Activated T-helper 1 cell treated with anti-CD3 and anti-CD28 coated beads, Interleukin-12 subunit alpha, Interleukin-12 subunit beta, Interleukin-2, Interleukin-4 antibody, amounts not matched to agents 30 ng/mL and 10 ng/mL and 1 ng/mL, durations not matched to agents 14 hours and 24 hours and 36 hours (primary cell): ENCODE data around the gene TET3. TPM values are rescaled to one million over a fixed set of nuclear protein-coding genes. Genes with fewer than 3 reads are reported as not detected.
"Not testable (repeated sequence)": the region's sequence is repeated elsewhere in the genome, so short reads cannot be mapped to it uniquely, and the experiment has no call there.

ENCODE experiments used
- DNase-seq: peaks from one replicate; pipeline ENCODE4 v3.0.0; 2021; ENCODE audit warnings: low spot score
- H3K27ac Mint-ChIP-seq: one replicate; pipeline ENCODE4 v1.8.0; 2021; ENCODE audit warnings: mild to moderate bottlenecking, mixed read lengths
- H3K27me3 Mint-ChIP-seq: one replicate; pipeline ENCODE4 v1.8.0; 2022; ENCODE audit warnings: mild to moderate bottlenecking, moderate library complexity, mixed read lengths; ENCODE audit not compliant: insufficient read depth
- H3K36me3 Mint-ChIP-seq: one replicate; pipeline ENCODE4 v1.8.0; 2021; ENCODE audit warnings: low read depth, mixed read lengths
- H3K4me1 Mint-ChIP-seq: one replicate; pipeline ENCODE4 v1.8.0; 2021; ENCODE audit warnings: low read depth, mixed read lengths
- H3K4me3 Mint-ChIP-seq: one replicate; pipeline ENCODE4 v1.8.0; 2021; ENCODE audit warnings: mild to moderate bottlenecking, moderate library complexity, mixed read lengths
- H3K9me3 Mint-ChIP-seq: one replicate; pipeline ENCODE4 v1.8.0; 2021; ENCODE audit warnings: mixed read lengths
- intact Hi-C: fragments of 100-400 bp; cut with micrococcal nuclease; formaldehyde crosslinking; loops from one replicate; pipeline ENCODE4 v1.15.1; 2024
- total RNA-seq: library from RNA; stranded (reverse); gene quantifications from 2 replicates; pipeline ENCODE4 v1.2.3, GENCODE V29; 2022

Gene TET3
- total RNA-seq: 19.2 and 20.5 TPM in 2 replicates

DNA sequence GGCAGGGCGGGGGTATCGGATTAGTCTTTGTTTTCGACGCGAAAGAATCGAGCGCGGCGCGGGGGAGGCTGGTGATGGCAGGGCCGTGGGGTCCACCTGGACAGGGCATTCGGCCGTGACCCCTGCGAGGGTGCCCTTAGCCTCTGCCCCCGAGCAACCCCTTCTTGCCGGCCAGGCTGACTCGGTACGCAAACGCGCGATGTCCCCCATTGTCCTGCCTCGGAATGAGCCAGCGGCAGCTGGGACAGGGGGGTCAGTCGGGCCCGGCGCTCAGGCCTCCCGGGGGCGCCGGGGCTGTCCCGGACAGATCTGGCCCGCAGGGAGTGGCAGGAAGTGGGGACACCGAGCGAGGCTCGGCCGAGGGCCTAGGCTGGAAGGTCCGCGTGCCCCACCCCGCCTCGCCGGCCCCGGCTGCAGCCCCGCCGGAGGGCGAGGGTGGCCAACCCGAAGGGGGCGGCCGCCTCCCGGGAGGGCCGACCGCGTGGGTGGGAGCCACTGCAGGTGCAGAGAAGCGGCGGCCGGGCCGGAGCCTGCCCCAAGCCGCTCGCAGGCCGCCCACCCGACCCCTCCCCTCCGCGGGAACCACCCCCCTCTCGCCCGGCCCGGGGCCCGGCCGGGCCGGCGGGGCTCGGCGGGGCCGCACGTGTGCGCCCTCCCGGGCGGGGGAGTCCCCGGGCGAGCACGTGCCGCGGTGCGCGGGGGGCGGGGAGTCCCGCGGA, at the start of gene TET3:
Gene TET3 (plus strand): TSS at position 708 of the 719 bp plus-strand sequence. CDS start 1,494 bp downstream, outside the sequence.
- intact Hi-C loops: loop anchor here (2.0 to 10.0 kb wide), 2 partner anchors 14 to 470 kb away; partner anchors contain the start of genes INO80B and WBP1
- Mint-ChIP-seq H3K27me3 (peaks cover 29% of the 10 kb centered on the region), H3K27ac (peak within 1 kb of the TSS; percentile 91), H3K4me3 (peak within 1 kb of the TSS; percentile 81), H3K4me1 (peaks cover 83% of the 10 kb centered on the region), H3K9me3 (no peaks in the 10 kb centered on the region), H3K36me3 (peaks cover 19% of the 10 kb centered on the region)
- no peak for DNase-seq

DNA sequence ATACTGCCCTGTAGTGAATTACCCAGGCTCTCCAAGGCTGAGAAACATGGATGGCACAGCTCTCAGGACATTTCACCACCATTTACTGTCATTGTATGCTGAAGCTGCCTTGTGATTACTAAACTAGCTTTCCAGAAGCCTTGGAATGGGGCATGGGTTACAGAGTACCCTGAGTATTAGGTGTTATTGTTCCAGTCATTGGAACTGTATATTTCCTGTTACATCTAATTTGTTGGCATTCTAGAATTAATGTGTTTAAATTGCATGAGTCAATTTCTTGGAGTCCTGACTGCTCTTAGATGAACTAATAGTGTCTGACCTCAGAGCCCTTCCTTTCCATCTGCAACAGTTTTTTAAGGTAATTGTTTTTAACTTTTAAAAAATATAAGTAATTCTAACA, 49.1 kb upstream of the TET3 start:
- intact Hi-C loops: no loop called here
- Mint-ChIP-seq H3K9me3 (no peaks in the 10 kb centered on the region), H3K4me3 (no peak overlapping the region), H3K4me1 (peaks cover 72% of the 10 kb centered on the region), H3K27ac (no peak overlapping the region), H3K36me3 (peaks cover 46% of the 10 kb centered on the region), H3K27me3 (no peaks in the 10 kb centered on the region)
- DNase-seq: no peak

- Mint-ChIP-seq H3K4me1 (peaks cover 69% of the 10 kb centered on the region), H3K4me3 (no peak overlapping the region), H3K27ac (no peak overlapping the region), H3K27me3 (no peaks in the 10 kb centered on the region), H3K36me3 (peaks cover 49% of the 10 kb centered on the region), H3K9me3 (no peaks in the 10 kb centered on the region)
- intact Hi-C loops: no loop called here
- DNase-seq: no peak
Observed at GRCh38 chr2:73937103-73937885, 47.4 kb upstream of the TET3 start.

DNA sequence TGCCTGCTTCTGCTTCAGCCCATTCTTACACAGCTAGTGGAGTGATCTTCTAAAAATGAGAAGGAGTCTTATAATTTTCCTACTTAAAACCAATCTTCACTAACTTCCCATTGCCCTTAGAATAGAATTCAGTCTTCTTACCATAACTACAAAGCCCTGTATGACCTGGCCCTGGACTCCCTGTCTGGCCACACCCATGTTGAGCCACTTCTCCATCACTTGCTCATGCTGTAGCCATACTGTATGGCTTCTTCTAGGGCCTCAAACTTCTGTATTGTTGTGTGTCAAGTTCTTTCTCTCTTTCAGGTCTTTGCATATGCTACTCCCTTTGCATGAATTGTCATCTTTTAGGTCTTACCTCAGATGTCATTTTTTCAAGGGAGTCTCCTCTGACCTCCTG, 46.8 kb upstream of the TET3 start:
- Mint-ChIP-seq H3K36me3 (peaks cover 53% of the 10 kb centered on the region), H3K4me3 (no peak overlapping the region), H3K27me3 (no peaks in the 10 kb centered on the region), H3K27ac (no peak overlapping the region), H3K9me3 (no peaks in the 10 kb centered on the region), H3K4me1 (peaks cover 69% of the 10 kb centered on the region)
- intact Hi-C loops: loop anchor here (2.0 kb wide), 1 partner anchor 27 kb away; no protein-coding TSS in a partner anchor
- DNase-seq: no peak

- no peak overlapping the region for H3K4me3 Mint-ChIP-seq
- H3K9me3 Mint-ChIP-seq: no peaks in the 10 kb centered on the region
- intact Hi-C loops: loop anchor here (2.0 kb wide), 1 partner anchor 26 kb away; no protein-coding TSS in a partner anchor
- peaks cover 53% of the 10 kb centered on the region for H3K36me3 Mint-ChIP-seq
- H3K27ac Mint-ChIP-seq: no peak overlapping the region
- DNase-seq: no peak
- H3K4me1 Mint-ChIP-seq: peaks cover 63% of the 10 kb centered on the region
- H3K27me3 Mint-ChIP-seq: no peaks in the 10 kb centered on the region
Observed at GRCh38 chr2:73938718-73939352, 45.9 kb upstream of the TET3 start.

- H3K9me3 Mint-ChIP-seq: no peaks in the 10 kb centered on the region
- H3K4me1 Mint-ChIP-seq: peaks cover 68% of the 10 kb centered on the region
- no peak overlapping the region for H3K4me3 Mint-ChIP-seq
- DNase-seq: no peak
- H3K27ac Mint-ChIP-seq: no peak overlapping the region
- H3K27me3 Mint-ChIP-seq: no peaks in the 10 kb centered on the region
- intact Hi-C loops: loop anchor here (2.0 kb wide), 1 partner anchor 25 kb away; no protein-coding TSS in a partner anchor
- peaks cover 54% of the 10 kb centered on the region for H3K36me3 Mint-ChIP-seq
Observed at GRCh38 chr2:73939419-73939818, 45.3 kb upstream of the TET3 start.

- H3K9me3 Mint-ChIP-seq, DNase-seq, H3K27ac Mint-ChIP-seq, H3K4me3 Mint-ChIP-seq, intact Hi-C loops, H3K27me3 Mint-ChIP-seq: not testable (repeated sequence)
- peaks cover 74% of the 10 kb centered on the region for H3K4me1 Mint-ChIP-seq
- peaks cover 59% of the 10 kb centered on the region for H3K36me3 Mint-ChIP-seq
Observed at GRCh38 chr2:73940066-73940465, 44.6 kb upstream of the TET3 start.

GRCh38 chr2:73942664-73943063, 42.0 kb upstream of the TET3 start:
- Mint-ChIP-seq H3K9me3 (no peaks in the 10 kb centered on the region), H3K36me3 (peaks cover 53% of the 10 kb centered on the region), H3K4me1 (peaks cover 73% of the 10 kb centered on the region), H3K27ac (no peak overlapping the region), H3K4me3 (no peak overlapping the region), H3K27me3 (no peaks in the 10 kb centered on the region)
- no peak for DNase-seq
- intact Hi-C loops: no loop called here

DNA sequence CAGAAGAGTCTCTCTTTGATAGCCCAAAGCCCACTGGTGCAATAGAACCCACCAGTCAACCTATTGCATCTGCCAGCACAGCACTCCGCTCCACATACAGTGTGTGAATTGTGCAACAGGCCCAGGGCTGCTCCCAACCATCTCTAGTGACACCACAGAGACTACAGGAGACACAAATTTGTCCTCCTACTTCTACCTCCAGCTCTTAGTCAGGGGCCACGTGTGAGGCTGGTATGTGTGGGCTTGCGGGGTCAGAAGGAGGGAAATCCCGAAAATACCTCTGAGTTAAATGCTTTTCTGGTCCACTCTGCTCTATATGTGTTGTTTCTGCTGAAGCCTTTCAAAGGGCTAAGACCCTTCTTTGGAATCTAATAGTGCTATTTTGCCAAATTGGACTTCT, 40.0 kb upstream of the TET3 start:
- no peaks in the 10 kb centered on the region for H3K9me3 Mint-ChIP-seq
- DNase-seq: no peak
- H3K27ac Mint-ChIP-seq: peak overlapping the region; percentile 25
- peaks cover 73% of the 10 kb centered on the region for H3K4me1 Mint-ChIP-seq
- peak overlapping the region; percentile 2 for H3K4me3 Mint-ChIP-seq
- no peaks in the 10 kb centered on the region for H3K27me3 Mint-ChIP-seq
- intact Hi-C loops: loop anchor here (1.0 to 5.0 kb wide), 3 partner anchors 18 to 628 kb away; partner anchors contain the start of gene DGUOK
- H3K36me3 Mint-ChIP-seq: peaks cover 54% of the 10 kb centered on the region

DNA sequence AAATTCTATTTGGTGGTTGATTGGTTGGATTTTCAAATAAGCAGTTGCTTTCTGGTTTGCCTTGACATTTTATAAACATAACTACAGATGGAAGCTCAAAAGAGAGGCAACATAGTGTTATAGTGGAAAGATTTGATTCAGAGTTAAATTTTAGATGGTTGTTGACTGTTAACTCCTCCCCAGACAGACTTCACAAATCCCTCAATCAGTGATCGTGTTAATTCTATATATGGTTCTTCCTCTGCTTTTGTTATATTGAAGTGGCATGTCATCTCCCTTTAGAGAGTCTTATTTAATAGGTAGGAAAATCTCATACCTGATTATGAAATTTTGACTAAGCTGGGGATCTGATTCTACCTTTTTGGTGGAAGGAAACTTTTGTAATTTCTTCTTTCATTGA, 38.5 kb upstream of the TET3 start:
- Mint-ChIP-seq H3K4me3 (no peak overlapping the region), H3K36me3 (peaks cover 55% of the 10 kb centered on the region), H3K9me3 (no peaks in the 10 kb centered on the region), H3K27me3 (no peaks in the 10 kb centered on the region), H3K4me1 (peaks cover 74% of the 10 kb centered on the region), H3K27ac (peak overlapping the region; percentile 61)
- intact Hi-C loops: loop anchor here (5.0 kb wide), 1 partner anchor 626 kb away; no protein-coding TSS in a partner anchor
- DNase-seq: no peak

DNA sequence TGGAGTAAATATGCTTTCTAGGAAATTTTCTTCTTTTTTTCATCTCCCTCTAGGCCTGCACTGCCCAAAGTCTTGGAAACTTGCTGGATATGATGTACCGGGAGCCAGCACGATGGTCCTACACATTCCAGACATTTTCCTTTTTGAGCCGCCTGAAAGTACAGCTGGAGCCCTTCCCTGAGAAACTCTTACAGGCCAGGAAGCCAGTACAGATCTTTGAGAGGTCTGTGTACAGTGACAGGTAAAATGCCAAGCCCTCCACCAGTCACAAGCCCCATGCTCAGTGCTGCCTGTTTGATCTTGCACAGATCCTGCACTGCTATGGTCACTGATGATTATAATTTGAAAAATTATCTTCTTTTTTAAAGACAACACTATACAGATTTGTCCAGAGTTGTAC, 38.0 kb upstream of the TET3 start:
- Mint-ChIP-seq H3K9me3 (no peaks in the 10 kb centered on the region), H3K27ac (no peak overlapping the region), H3K4me1 (peaks cover 74% of the 10 kb centered on the region), H3K36me3 (peaks cover 57% of the 10 kb centered on the region), H3K27me3 (no peaks in the 10 kb centered on the region), H3K4me3 (no peak overlapping the region)
- intact Hi-C loops: loop anchor here (5.0 kb wide), 1 partner anchor 626 kb away; no protein-coding TSS in a partner anchor
- no peak for DNase-seq

GRCh38 chr2:73947412-73948018, 37.2 kb upstream of the TET3 start:
- intact Hi-C loops: loop anchor here (5.0 kb wide), 1 partner anchor 625 kb away; no protein-coding TSS in a partner anchor
- H3K9me3 Mint-ChIP-seq: no peaks in the 10 kb centered on the region
- peaks cover 64% of the 10 kb centered on the region for H3K36me3 Mint-ChIP-seq
- no peak overlapping the region for H3K27ac Mint-ChIP-seq
- H3K4me1 Mint-ChIP-seq: peaks cover 78% of the 10 kb centered on the region
- DNase-seq: no peak
- H3K4me3 Mint-ChIP-seq: no peak overlapping the region
- no peaks in the 10 kb centered on the region for H3K27me3 Mint-ChIP-seq
